Ishikawa (cell line): Measurements from ENCODE around the gene SYT15.

Source experiments
- CEBPB ChIP-seq: IDR thresholded peaks from 2 replicates; pipeline ENCODE4 v1.6.1; 2012
- CREB1 ChIP-seq: IDR thresholded peaks from 2 replicates; pipeline ENCODE4 v1.6.1; 2012; ENCODE audit warnings: low read depth
- EGR1 ChIP-seq: IDR thresholded peaks from 2 replicates; pipeline ENCODE4 v1.6.1; 2012
- EP300 ChIP-seq: IDR thresholded peaks from 2 replicates; pipeline ENCODE4 v1.6.1; 2012; ENCODE audit warnings: borderline replicate concordance
- FOXM1 ChIP-seq: IDR thresholded peaks from 2 replicates; pipeline ENCODE4 v1.6.1; 2012; ENCODE audit warnings: low read depth, borderline replicate concordance
- MAX ChIP-seq: IDR thresholded peaks from 2 replicates; pipeline ENCODE4 v1.6.1; 2012
- NFIC ChIP-seq: IDR thresholded peaks from 2 replicates; pipeline ENCODE4 v1.6.1; 2012
- RAD21 ChIP-seq: IDR thresholded peaks from 2 replicates; pipeline ENCODE4 v1.6.1; 2012; ENCODE audit warnings: low read depth
- TAF1 ChIP-seq: IDR thresholded peaks from 2 replicates; pipeline ENCODE4 v1.6.1; 2012; ENCODE audit warnings: low read depth, mild to moderate bottlenecking
- TCF12 ChIP-seq: IDR thresholded peaks from 2 replicates; pipeline ENCODE4 v1.6.1; 2012; ENCODE audit warnings: low read depth
- TEAD4 ChIP-seq: IDR thresholded peaks from 2 replicates; pipeline ENCODE4 v1.6.1; 2012
- YY1 ChIP-seq: IDR thresholded peaks from 2 replicates; pipeline ENCODE4 v1.6.1; 2012; ENCODE audit warnings: low read depth
- ZBTB7A ChIP-seq: IDR thresholded peaks from 2 replicates; pipeline ENCODE4 v1.6.1; 2012; ENCODE audit warnings: low read depth
- TF ChIP-seq, protein P1 (sequence below): IDR thresholded peaks from 2 replicates; pipeline ENCODE4 v1.6.1; 2012; ENCODE audit warnings: low read depth, mild to moderate bottlenecking
- TF ChIP-seq, protein P2 (sequence below): IDR thresholded peaks from 2 replicates; pipeline ENCODE4 v1.6.1; 2012

The SYT15 gene

GRCh38 chr10:46553238-46554049, 25.5 kb upstream of the SYT15 start:
- TF ChIP-seq RAD21 (no peak), EGR1 (no peak), NFIC (no peak), FOXM1 (no peak), EP300 (no peak), TCF12 (no peak), TAF1 (no peak), TEAD4 (no peak), CEBPB (no peak), YY1 (no peak), CREB1 (no peak), MAX (no peak), ZBTB7A (no peak)
- TF ChIP-seq, protein P1, sequence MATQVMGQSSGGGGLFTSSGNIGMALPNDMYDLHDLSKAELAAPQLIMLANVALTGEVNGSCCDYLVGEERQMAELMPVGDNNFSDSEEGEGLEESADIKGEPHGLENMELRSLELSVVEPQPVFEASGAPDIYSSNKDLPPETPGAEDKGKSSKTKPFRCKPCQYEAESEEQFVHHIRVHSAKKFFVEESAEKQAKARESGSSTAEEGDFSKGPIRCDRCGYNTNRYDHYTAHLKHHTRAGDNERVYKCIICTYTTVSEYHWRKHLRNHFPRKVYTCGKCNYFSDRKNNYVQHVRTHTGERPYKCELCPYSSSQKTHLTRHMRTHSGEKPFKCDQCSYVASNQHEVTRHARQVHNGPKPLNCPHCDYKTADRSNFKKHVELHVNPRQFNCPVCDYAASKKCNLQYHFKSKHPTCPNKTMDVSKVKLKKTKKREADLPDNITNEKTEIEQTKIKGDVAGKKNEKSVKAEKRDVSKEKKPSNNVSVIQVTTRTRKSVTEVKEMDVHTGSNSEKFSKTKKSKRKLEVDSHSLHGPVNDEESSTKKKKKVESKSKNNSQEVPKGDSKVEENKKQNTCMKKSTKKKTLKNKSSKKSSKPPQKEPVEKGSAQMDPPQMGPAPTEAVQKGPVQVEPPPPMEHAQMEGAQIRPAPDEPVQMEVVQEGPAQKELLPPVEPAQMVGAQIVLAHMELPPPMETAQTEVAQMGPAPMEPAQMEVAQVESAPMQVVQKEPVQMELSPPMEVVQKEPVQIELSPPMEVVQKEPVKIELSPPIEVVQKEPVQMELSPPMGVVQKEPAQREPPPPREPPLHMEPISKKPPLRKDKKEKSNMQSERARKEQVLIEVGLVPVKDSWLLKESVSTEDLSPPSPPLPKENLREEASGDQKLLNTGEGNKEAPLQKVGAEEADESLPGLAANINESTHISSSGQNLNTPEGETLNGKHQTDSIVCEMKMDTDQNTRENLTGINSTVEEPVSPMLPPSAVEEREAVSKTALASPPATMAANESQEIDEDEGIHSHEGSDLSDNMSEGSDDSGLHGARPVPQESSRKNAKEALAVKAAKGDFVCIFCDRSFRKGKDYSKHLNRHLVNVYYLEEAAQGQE: no peak
- TF ChIP-seq, protein P2, sequence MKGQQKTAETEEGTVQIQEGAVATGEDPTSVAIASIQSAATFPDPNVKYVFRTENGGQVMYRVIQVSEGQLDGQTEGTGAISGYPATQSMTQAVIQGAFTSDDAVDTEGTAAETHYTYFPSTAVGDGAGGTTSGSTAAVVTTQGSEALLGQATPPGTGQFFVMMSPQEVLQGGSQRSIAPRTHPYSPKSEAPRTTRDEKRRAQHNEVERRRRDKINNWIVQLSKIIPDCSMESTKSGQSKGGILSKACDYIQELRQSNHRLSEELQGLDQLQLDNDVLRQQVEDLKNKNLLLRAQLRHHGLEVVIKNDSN: no peak

GRCh38 chr10:46554166-46554781, 24.7 kb upstream of the SYT15 start:
- TF ChIP-seq EGR1 (no peak), RAD21 (no peak), EP300 (no peak), YY1 (no peak)
- TF ChIP-seq, protein P1: no peak

- no peak for TF ChIP-seq EP300
- no peak for TF ChIP-seq TEAD4
- no peak for TF ChIP-seq TAF1
- TF ChIP-seq MAX: no peak
- TF ChIP-seq TCF12: no peak
- TF ChIP-seq CREB1: no peak
- no peak for TF ChIP-seq YY1
- TF ChIP-seq ZBTB7A: no peak
- TF ChIP-seq FOXM1: no peak
- TF ChIP-seq, protein P2: no peak
- TF ChIP-seq NFIC: no peak
- no peak for TF ChIP-seq RAD21
- no peak for TF ChIP-seq CEBPB
- TF ChIP-seq EGR1: no peak
- TF ChIP-seq, protein P1: no peak
Observed at GRCh38 chr10:46555366-46555712, 23.6 kb upstream of the SYT15 start.

GRCh38 chr10:46555713-46556514, 23.0 kb upstream of the SYT15 start:
- TF ChIP-seq ZBTB7A (peak; percentile 97), TAF1 (no peak)
